G401 (cell line): ENCODE measurements around the gene LRRC55. TPM values are rescaled to one million over a fixed set of nuclear protein-coding genes. Genes with fewer than 3 reads are reported as not detected.

Source experiments
- DNase-seq: peaks from one replicate; pipeline ENCODE4 v3.0.0-alpha.2; 2015; ENCODE audit warnings: low spot score
- in situ Hi-C: cut with HindIII; loops from 2 replicates; pipeline ENCODE4 v1.10.0; 2016; ENCODE audit warnings: low sequenced_read_pairs, mixed read lengths
- total RNA-seq: library from RNA; depleted of rRNA; stranded (reverse); fragments of >200 nt; shearing (Covaris generic); gene quantifications from 2 replicates; pipeline ENCODE4 v1.2.3, GENCODE V29; 2014

The LRRC55 gene
- total RNA-seq, 1 experiment from 2014 or later, result not detected

- in situ Hi-C loops, result no loop called here
- DNase-seq, result no peak
These were observed 10.6 kb downstream of the LRRC55 start for GRCh38 chr11:57192316-57192715.

DNA sequence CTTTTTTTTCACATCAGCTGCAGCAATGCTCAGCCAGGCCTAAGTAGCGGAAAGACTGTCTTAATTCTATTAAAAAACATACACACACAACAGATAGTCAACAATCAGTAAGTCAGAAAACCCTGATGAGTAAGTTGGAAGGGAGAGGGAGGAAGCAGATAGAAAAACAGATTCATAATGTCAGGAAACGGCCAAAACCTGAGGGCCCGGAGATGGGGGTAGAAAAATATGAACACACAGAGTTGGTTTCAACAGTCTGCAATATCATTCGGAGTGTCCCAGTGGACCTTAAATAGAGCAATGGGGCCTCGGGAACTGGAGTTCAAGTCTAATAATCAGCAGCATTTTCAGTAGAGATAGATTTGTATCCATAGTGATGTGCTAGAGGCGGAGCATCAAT lies 14.8 kb downstream of the LRRC55 start:
- DNase-seq, result no peak
- in situ Hi-C loops, result no loop called here

GRCh38 chr11:57197762-57198161 lies 16.0 kb downstream of the LRRC55 start:
- in situ Hi-C loops, result no loop called here
- no peak for DNase-seq

DNA sequence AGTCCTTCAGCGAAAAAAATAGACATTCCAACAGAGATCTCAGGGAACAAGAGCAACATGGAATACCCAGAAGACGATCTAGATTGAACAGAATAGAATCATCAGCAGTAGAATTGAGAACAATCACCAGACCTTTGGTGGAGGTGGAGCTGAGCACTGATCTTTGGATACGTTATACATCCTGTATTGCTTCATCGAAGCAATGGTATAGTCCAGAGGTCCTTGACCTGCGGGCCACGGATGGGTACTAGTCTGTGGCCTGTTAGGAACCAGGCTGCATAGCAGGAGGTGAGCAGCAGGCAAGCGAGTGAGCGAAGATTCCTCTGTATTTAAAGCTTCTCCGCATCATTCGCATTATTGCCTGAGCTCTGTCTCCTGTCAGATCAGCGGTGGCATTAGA lies 17.6 kb downstream of the LRRC55 start:
- DNase-seq, result no peak
- in situ Hi-C loops, result no loop called here

GRCh38 chr11:57200917-57201316 lies 19.2 kb downstream of the LRRC55 start:
- in situ Hi-C loops, result no loop called here
- DNase-seq, result no peak

- in situ Hi-C loops, result no loop called here
- no peak for DNase-seq
These were observed 20.5 kb downstream of the LRRC55 start for GRCh38 chr11:57202281-57202680.

GRCh38 chr11:57203359-57203758 lies 21.6 kb downstream of the LRRC55 start:
- in situ Hi-C loops, result no loop called here
- no peak for DNase-seq

DNA sequence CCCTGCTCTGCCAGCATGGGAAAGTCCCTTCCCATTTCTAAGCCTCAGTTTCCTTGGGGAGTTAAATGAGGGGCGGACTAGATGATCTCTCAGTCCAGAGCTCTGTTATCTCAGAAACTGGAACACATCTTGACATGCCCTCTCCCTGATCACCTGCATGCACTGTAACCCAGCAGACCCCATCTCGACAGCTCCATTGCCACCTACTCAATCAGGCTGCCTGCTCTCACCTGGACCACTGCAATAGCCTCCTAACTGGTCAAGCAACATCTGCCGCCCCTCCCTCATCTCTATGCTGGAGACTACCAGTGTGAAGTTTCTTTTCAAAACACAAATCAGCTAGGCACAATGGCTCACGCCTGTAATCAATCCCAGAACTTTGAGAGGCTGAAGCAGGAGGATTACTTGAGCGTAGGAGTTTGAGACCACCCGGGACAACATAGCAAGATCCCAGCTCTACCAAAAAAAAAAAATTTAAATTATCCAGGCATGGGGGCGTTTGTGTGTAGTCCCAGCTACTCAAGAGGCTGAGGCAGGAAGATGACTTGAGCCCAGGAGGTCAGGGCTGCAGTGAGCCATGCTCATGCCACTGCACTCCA lies 22.2 kb downstream of the LRRC55 start:
- no peak for DNase-seq
- in situ Hi-C loops, result no loop called here

DNA sequence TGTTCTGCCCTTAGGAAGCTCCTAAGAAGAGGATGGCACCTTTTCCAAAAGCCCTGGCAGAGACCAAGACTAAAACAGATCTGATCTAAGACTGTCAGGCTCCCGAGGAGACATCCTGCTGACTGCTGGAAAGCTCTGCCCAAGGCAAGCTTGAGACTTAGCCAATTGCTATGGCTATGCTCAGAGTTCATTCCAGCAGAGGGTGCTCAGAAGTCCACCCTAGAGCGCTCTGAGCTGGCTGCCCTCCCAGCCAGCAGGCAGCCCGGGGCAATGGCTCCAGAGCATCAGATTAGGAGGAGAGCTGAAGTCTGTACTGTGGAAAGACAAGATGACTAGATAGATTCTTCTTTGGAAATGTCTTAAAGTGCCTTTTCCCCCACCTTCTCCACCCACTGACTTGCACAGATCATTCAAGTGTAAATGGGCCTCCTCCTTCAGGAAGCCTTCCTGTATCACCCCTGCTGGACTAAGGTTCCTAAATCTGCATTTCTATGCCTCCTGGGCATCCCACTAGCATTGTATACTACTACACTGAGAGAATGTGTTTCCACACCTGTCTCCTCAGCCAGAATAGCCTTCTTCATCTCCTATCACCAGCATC lies 23.4 kb downstream of the LRRC55 start:
- in situ Hi-C loops, result no loop called here
- DNase-seq, result no peak

GRCh38 chr11:57207168-57207567 lies 25.4 kb downstream of the LRRC55 start:
- in situ Hi-C loops, result no loop called here
- no peak for DNase-seq

GRCh38 chr11:57210781-57211180 lies 29.0 kb downstream of the LRRC55 start:
- no peak for DNase-seq
- in situ Hi-C loops, result no loop called here

DNA sequence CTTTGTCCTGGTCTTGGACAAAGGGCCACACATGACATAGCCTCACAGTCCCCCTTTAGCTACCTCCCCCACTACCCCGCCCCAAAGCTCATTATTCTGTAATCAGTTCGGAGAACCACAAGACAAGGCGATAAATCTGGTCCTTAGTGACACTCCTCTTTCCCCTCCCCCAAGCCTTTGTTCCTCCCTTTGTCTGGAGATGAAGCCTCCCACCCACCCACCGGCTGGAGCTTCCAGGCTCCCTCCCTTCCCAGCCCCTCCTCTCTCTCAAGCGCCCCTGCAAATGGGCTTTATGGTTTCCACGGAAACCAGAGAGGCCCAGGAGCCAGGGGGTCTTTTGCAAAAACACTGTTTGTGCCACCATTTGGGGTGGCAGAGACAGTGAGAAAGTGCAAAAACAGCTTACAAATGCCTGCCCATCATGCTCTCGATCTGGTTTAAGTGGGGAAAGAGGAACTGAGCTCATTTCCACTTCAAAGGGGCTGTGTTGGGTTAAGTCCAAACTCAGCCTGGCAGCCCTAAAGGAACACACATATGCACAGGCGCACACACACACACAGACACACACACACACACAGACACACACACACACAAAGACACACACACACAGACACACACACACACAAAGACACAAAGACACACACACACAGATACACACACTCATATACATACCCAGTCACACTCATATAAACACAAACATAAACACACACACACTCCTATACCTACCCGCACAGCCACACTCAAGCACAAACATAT lies 31.8 kb downstream of the LRRC55 start:
- no peak for DNase-seq
- in situ Hi-C loops, result no loop called here

DNA sequence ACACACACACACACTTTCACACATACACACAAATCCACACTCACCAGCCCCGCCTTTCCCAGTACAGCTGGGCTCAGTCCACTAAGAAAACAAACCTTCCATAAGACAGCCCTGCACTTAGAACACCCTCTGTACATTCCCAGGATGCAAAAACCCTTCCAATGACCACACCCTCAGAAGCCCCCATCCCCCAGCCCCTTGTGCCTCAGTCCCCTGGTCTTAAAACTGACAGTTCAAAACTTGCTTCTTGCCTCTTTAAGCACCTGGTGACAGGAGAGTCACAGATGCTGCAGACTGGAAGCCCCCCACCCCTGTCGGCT lies 32.3 kb downstream of the LRRC55 start:
- in situ Hi-C loops, result no loop called here
- DNase-seq, result no peak

DNA sequence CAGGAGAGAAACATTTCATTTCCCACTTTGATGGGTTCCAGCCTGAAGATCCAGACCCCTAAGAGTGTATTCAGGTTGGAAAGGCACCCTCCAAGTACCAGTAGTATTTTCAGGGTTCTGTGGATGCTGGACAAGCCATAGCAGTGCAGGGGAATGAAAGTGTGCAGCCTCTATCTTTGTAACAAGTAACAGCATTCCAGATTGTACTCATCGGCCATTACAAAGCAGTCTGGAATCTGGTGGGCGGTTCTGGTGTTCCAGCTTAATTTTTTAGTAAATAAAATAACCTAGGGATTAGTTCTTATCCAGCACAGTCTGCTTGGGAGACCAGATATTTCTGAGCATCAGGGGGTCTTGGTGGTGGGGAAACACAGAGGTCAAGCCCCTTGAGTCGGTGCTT lies 32.7 kb downstream of the LRRC55 start:
- no peak for DNase-seq
- in situ Hi-C loops, result no loop called here

- DNase-seq, result no peak
- in situ Hi-C loops, result no loop called here
These were observed 34.7 kb downstream of the LRRC55 start for GRCh38 chr11:57216463-57216862.

DNA sequence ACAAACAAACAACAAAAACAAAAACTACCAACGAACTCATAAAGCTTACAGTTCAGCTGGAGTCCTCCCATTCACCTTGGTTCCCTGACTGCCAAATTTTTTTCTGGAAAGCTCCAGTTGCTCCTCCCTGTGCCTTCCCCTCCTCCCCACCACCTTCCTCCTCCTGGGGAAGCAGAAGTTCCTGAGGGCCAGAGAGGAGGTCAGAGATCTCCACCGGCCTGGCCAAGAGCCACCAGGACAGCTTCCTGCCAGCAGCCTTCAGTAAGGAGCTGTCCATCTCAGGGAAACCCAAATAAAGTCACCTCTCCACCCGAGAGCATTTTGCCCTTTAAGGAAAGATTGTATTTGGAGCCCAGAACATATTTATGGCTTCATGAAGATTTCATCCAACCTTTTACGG lies 35.3 kb downstream of the LRRC55 start:
- in situ Hi-C loops, result no loop called here
- no peak for DNase-seq

DNA sequence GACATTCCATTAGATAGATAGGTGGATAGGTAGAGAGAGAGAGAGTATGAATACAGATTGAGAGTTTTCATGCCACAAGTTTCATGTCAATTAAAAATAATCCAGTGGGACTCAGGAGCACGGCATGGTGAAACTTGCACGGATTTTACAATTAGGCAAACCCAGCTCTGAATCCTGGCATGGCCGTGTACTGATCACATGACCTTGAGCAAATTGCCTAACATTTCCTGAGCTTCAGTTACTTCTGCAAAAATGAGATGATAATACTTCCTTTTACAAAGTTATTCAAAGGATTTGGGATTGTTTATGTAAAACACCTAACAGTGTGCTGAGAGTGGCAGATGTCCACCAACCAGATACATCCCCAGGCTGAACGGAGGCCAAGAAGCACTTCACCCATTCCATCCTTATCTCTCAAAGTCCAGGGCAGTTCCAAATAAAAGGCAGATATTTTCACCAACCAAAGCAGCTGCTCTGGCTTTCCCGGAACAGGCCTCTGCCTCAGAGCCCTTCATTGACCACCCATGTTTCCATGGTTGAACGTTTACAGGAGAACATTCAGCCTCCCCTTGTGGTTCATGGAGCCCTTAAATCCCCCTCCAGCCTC lies 37.4 kb downstream of the LRRC55 start:
- in situ Hi-C loops, result no loop called here
- no peak for DNase-seq

- in situ Hi-C loops, result no loop called here
- no peak for DNase-seq
These were observed 40.5 kb downstream of the LRRC55 start for GRCh38 chr11:57222239-57222638.

GRCh38 chr11:57223601-57224000 lies 41.8 kb downstream of the LRRC55 start:
- DNase-seq, result no peak
- in situ Hi-C loops, result no loop called here

DNA sequence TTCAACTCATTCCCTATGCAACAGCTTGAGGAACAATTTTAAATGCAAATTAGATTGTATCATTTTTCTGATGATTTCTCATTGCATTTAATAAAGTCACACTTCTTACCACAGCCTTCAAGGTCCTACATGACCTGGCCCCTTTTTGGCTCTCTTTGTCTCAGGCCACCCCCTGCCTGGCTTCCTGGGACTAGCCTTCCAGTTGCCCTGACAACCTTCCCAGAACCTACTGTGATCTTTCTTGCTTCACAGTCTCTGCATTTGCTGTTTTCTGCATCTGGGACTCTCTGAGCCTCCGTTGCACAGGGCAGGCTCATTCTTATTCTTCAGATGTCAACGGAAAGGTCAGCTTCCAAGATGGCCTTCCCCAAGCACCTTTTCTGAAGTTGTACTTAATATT lies 42.4 kb downstream of the LRRC55 start:
- DNase-seq, result no peak
- in situ Hi-C loops, result no loop called here

DNA sequence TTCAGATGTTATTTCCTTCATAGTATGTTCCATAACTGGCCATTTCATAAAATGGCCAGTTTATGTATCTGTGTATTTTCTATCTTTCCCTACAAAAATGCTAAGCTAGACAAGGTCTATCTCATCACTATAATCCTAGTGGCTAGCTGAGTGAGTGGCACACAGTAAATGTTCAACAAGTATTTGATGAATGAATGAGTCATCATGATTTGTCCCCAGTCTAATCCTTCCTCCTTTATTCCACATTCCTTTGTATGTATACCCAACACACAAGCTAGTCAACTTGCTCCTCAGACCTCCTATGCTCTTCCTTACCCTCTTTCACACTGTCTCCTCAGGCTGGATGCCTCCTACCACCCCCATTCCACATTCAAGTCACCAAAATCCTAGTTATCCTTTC lies 42.8 kb downstream of the LRRC55 start:
- in situ Hi-C loops, result no loop called here
- no peak for DNase-seq
